Progenitor cell of endocrine pancreas (in vitro differentiated cells): Measurements from ENCODE around the gene CHPF2. TPM values are rescaled to one million over a fixed set of nuclear protein-coding genes. Genes with fewer than 3 reads are reported as not detected.

Experiments
- DNase-seq: peaks from one replicate; pipeline ENCODE4 v3.0.0; 2021; ENCODE audit warnings: low spot score; ENCODE audit not compliant: unreplicated experiment
- H3K27ac Mint-ChIP-seq: 2 replicates; pipeline ENCODE4 v1.8.0; 2021; ENCODE audit warnings: mild to moderate bottlenecking, moderate library complexity, mixed read lengths
- H3K27me3 Mint-ChIP-seq: 2 replicates; pipeline ENCODE4 v1.8.0; 2021; ENCODE audit warnings: mixed read lengths
- H3K36me3 Mint-ChIP-seq: 2 replicates; pipeline ENCODE4 v1.8.0; 2022; ENCODE audit warnings: mixed read lengths; ENCODE audit not compliant: insufficient read depth
- H3K4me1 Mint-ChIP-seq: 2 replicates; pipeline ENCODE4 v1.8.0; 2021; ENCODE audit warnings: low read depth, mixed read lengths
- H3K4me3 Mint-ChIP-seq: 2 replicates; pipeline ENCODE4 v1.8.0; 2021; ENCODE audit warnings: low read depth, mild to moderate bottlenecking, moderate library complexity, mixed read lengths
- H3K9me3 Mint-ChIP-seq: 2 replicates; pipeline ENCODE4 v1.8.0; 2021; ENCODE audit warnings: low read depth, mixed read lengths
- total RNA-seq: library from RNA; stranded (reverse); gene quantifications from 2 replicates; pipeline ENCODE4 v1.2.1, GENCODE V29; 2021
- TF ChIP-seq, protein P1 (sequence below): fragments of 200-600 bp; sonication (generic); IDR thresholded peaks from one replicate; pipeline ENCODE4 v1.5.0; 2021; ENCODE audit warnings: antibody characterized with exemption, mild to moderate bottlenecking; ENCODE audit not compliant: unreplicated experiment

CHPF2 gene
- total RNA-seq, 1 donor from 2014 or later: 42.2 TPM

GRCh38 chr7:151223728-151224127, 8.6 kb upstream of the CHPF2 start:
- Mint-ChIP-seq H3K4me1 (peaks cover 24% of the 10 kb centered on the region), H3K27me3 (no peaks in the 10 kb centered on the region), H3K27ac (no peak overlapping the region), H3K36me3 (peaks cover 21% of the 10 kb centered on the region), H3K4me3 (no peak overlapping the region), H3K9me3 (no peaks in the 10 kb centered on the region)
- DNase-seq: no peak
- TF ChIP-seq, protein P1, sequence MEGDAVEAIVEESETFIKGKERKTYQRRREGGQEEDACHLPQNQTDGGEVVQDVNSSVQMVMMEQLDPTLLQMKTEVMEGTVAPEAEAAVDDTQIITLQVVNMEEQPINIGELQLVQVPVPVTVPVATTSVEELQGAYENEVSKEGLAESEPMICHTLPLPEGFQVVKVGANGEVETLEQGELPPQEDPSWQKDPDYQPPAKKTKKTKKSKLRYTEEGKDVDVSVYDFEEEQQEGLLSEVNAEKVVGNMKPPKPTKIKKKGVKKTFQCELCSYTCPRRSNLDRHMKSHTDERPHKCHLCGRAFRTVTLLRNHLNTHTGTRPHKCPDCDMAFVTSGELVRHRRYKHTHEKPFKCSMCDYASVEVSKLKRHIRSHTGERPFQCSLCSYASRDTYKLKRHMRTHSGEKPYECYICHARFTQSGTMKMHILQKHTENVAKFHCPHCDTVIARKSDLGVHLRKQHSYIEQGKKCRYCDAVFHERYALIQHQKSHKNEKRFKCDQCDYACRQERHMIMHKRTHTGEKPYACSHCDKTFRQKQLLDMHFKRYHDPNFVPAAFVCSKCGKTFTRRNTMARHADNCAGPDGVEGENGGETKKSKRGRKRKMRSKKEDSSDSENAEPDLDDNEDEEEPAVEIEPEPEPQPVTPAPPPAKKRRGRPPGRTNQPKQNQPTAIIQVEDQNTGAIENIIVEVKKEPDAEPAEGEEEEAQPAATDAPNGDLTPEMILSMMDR: no peak

GRCh38 chr7:151225948-151226510, 6.3 kb upstream of the CHPF2 start:
- H3K4me1 Mint-ChIP-seq: peaks cover 24% of the 10 kb centered on the region
- no peaks in the 10 kb centered on the region for H3K27me3 Mint-ChIP-seq
- H3K4me3 Mint-ChIP-seq: peak overlapping the region; percentile 98
- H3K9me3 Mint-ChIP-seq: no peaks in the 10 kb centered on the region
- H3K27ac Mint-ChIP-seq: no peak overlapping the region
- no peak for DNase-seq
- H3K36me3 Mint-ChIP-seq: peaks cover 16% of the 10 kb centered on the region
- TF ChIP-seq, protein P1: no peak

GRCh38 chr7:151226560-151226874, 5.8 kb upstream of the CHPF2 start:
- TF ChIP-seq, protein P1: no peak
- Mint-ChIP-seq H3K9me3 (no peaks in the 10 kb centered on the region), H3K4me1 (peaks cover 24% of the 10 kb centered on the region), H3K27ac (peak overlapping the region; percentile 99), H3K27me3 (no peaks in the 10 kb centered on the region), H3K4me3 (peak overlapping the region; percentile 98), H3K36me3 (peaks cover 16% of the 10 kb centered on the region)
- DNase-seq: no peak

- Mint-ChIP-seq H3K4me3 (peak within 1 kb of the TSS; percentile 98), H3K4me1 (peaks cover 30% of the 10 kb centered on the region), H3K9me3 (no peaks in the 10 kb centered on the region), H3K36me3 (peaks cover 16% of the 10 kb centered on the region), H3K27ac (peak within 1 kb of the TSS; percentile 99), H3K27me3 (no peaks in the 10 kb centered on the region)
- TF ChIP-seq, protein P1: no peak
- DNase-seq: peak; percentile 99
Observed at GRCh38 chr7:151226875-151227782, 5.2 kb upstream of the CHPF2 start, which contains the start of gene ABCF2. Gene ABCF2, minus strand, starts transcription at chr7:151227205. Its CDS starts 747 bp downstream, at chr7:151226458.

- H3K4me3 Mint-ChIP-seq: peak overlapping the region; percentile 98
- no peaks in the 10 kb centered on the region for H3K9me3 Mint-ChIP-seq
- no peak for DNase-seq
- TF ChIP-seq, protein P1: no peak
- no peaks in the 10 kb centered on the region for H3K27me3 Mint-ChIP-seq
- peaks cover 12% of the 10 kb centered on the region for H3K36me3 Mint-ChIP-seq
- H3K4me1 Mint-ChIP-seq: peaks cover 34% of the 10 kb centered on the region
- peak overlapping the region; percentile 99 for H3K27ac Mint-ChIP-seq
Observed at GRCh38 chr7:151228024-151228866, 4.0 kb upstream of the CHPF2 start.
